GM12873 (cell line): ENCODE data around the gene KLK6.

Experiments used
- TF ChIP-seq, protein P1 (sequence below): IDR thresholded peaks from 2 replicates; pipeline ENCODE4 v1.5.1; 2012; ENCODE audit warnings: low read depth, mild to moderate bottlenecking, moderate library complexity, low read length, control low read depth; ENCODE audit not compliant: insufficient read depth; ENCODE audit errors: missing control alignments

The KLK6 gene

DNA sequence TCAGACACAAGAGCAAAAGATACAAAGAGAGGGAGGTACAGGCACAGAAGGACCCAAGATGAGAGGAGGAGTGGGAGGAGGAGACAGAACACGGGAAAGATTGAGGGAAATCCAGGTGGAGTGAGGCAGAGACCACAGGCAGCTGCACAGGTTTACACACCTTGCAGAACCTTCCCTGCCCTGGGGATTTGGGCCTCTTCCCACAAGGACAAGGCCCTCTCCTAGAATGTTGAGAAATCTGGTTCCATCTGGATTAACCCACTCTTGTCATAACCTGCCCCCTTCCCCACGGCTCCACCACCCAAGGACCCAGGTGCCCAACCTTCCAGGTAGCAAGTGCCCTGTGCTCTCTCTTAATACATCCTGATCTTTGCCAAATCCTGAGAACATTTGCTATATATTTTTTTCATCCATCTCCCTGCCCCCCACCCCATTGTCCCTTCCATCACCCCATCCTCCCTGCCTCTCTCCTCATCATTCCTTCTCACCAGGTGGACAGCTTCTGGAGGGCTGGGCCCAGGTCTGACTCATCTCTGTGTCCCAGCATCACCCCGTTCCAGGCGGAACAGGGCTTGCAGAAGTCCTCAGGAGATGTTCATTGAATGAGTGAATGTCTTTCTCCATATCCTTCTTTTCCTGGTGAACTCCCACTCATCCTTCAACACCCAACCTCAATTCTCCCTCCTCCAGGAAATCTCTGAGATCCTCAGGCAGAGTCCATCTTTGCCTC lies 40.8 kb upstream of the KLK6 start:
- TF ChIP-seq, protein P1, sequence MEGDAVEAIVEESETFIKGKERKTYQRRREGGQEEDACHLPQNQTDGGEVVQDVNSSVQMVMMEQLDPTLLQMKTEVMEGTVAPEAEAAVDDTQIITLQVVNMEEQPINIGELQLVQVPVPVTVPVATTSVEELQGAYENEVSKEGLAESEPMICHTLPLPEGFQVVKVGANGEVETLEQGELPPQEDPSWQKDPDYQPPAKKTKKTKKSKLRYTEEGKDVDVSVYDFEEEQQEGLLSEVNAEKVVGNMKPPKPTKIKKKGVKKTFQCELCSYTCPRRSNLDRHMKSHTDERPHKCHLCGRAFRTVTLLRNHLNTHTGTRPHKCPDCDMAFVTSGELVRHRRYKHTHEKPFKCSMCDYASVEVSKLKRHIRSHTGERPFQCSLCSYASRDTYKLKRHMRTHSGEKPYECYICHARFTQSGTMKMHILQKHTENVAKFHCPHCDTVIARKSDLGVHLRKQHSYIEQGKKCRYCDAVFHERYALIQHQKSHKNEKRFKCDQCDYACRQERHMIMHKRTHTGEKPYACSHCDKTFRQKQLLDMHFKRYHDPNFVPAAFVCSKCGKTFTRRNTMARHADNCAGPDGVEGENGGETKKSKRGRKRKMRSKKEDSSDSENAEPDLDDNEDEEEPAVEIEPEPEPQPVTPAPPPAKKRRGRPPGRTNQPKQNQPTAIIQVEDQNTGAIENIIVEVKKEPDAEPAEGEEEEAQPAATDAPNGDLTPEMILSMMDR: no peak

- TF ChIP-seq, protein P1: no peak
These were observed 39.9 kb upstream of the KLK6 start for GRCh38 chr19:51009061-51009891.

- TF ChIP-seq, protein P1: no peak
These were observed 38.1 kb upstream of the KLK6 start for GRCh38 chr19:51007488-51007887.

DNA sequence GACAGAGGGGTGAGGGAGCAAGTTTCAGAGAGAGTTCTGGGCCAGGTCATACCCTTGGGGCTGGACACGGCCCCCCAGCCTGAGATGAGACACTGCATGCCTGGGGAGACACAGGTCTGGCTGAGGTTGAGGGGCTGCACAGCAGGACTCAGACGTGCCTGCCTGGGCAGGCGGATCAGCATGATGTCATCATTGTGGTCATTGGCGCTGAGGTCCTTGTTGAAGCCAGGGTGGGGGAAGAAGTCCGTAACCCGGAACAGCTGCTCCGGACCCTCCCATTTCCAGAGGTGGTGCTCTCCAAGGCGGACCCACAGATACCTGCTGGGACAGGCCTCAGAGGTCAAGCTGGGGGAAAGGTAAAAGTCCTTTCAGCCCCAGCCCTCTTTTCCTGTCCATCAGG lies 37.0 kb upstream of the KLK6 start:
- TF ChIP-seq, protein P1: no peak

GRCh38 chr19:51005248-51005647 lies 35.9 kb upstream of the KLK6 start:
- TF ChIP-seq, protein P1: no peak

- TF ChIP-seq, protein P1: no peak
These were observed 33.9 kb upstream of the KLK6 start for GRCh38 chr19:51003316-51003715.

- TF ChIP-seq, protein P1: no peak
These were observed 33.3 kb upstream of the KLK6 start for GRCh38 chr19:51002542-51003311.
